NCI-H1105 (cell line): ENCODE data around the gene RASGRF1.
"Not testable (repeated sequence)": the region's sequence is repeated elsewhere in the genome, so short reads cannot be mapped to it uniquely, and the experiment has no call there.

ENCODE experiments used
- DNase-seq: peaks from one replicate; lab custom pipeline; 2025; lab: John Stamatoyannopoulos, UW

RASGRF1 gene

GRCh38 chr15:78931439-78932257 is 158.9 kb downstream of the RASGRF1 start:
- no peak for DNase-seq

DNA sequence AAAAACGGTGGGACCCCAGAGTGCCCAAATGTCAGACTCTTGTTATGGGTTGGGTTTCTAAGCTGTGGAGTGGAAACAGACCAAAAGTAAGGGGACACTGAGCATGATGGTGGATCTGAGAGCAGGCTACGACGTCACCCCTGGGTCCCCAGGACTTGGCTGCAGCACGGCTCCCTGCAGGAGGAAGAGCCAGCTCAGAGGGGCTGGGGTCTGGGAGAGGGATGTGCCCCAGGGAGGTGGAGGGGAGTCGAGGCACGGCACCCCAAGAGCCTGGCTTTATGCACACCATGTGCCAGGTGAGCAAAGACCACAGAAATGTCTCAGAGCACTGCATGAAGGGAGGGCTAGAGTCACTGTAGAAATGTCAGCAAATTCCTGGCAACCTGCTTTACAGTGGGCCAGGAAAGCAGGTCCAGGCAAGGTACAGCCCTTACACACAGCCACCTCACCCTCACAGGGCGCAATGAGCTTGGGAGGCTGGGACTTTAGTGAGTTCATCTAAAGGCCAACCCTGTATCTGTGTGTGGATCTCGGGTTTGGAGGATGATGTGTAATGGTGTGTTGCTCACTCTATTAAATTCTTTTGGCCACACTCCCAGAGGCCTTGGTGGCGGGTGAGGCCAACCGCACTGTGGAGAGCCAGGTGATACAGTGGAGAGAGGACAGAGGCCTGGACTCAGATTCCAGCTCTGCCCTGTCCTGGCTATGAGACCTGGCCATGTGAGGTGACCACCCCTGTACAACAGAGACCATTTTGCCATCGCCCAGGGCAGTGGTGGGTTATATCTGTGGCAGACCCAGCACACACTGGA is 159.8 kb downstream of the RASGRF1 start:
- no peak for DNase-seq

GRCh38 chr15:78929536-78930264 is 160.9 kb downstream of the RASGRF1 start:
- DNase-seq: no peak

DNA sequence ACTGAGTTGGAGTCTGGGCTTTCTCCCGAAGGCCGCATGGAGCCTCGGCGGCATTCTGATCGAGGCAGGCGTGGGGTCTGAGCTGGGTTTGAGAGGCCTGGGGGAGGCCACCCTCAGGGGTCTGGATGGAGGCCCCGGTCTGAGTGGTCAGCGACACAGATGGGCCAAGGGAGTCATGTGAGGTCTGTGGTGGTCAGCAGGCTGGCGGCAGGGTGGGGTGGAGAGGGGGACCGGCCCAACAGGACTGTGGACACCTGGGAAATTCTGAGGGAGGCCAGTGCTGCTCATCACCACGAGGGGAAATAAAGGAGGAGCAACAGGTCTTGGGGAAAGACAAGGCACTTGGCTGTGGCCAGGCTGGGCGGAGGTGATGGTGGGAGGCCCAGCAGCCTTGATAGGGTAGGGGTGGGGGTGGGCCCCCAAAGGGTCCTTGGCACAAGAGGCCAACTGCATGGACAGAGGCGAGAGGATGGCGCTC is 161.9 kb downstream of the RASGRF1 start:
- no peak for DNase-seq

DNA sequence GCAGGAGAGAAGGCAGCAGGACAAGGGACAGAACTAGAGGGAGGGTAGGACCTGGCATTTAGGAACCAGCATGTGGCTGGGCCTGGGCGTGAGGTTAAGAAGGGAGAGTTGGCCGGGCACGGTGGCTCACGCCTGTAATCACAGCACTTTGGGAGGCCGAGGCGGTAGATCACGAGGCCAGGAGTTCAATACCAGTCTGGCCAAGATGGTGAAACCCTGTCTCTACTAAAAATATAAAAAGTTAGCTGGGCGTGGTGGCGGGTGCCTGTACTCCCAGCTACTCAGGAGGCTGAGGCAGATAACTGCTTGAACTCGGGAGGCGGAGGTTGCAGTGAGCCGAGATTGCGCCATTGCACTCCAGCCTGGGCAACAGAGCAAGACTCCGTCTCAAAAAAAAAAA is 162.4 kb downstream of the RASGRF1 start:
- not testable (repeated sequence) for DNase-seq

DNA sequence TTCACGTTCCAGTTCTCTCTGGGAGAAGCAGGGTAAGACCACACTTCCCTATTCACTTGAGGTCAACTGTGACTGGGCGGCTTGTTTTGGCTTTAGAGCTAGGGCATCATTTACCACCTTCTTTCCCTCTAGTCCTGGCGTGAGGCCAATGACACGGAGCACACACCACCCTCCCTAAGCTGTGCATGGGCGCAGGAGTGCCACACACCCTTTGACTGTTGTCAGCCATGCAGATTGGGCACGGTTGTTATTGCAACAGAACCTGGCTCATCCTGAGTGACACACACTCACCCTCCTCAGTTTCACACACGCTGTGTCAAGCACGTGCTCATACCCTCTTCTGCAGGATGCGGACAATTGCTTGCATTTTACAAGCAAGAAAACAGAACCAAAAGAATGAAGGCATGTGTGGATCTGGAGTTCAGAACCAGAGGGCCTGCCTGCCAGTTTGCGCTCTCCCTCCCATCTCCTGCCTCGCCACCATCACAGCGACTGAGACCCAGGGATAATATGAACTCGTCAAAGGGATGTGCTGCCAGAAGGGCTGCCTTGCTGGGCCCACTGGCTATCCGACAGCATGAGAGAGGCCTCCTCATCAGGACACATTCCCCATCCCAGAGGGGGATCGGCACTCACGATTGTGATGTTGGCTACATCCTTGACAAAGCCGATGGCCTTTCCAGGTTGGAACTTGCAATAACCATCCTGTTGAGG is 163.3 kb downstream of the RASGRF1 start:
- no peak for DNase-seq

- no peak for DNase-seq
These were observed 164.4 kb downstream of the RASGRF1 start for GRCh38 chr15:78925956-78926743.

GRCh38 chr15:78925076-78925624 is 165.4 kb downstream of the RASGRF1 start:
- DNase-seq: no peak

DNA sequence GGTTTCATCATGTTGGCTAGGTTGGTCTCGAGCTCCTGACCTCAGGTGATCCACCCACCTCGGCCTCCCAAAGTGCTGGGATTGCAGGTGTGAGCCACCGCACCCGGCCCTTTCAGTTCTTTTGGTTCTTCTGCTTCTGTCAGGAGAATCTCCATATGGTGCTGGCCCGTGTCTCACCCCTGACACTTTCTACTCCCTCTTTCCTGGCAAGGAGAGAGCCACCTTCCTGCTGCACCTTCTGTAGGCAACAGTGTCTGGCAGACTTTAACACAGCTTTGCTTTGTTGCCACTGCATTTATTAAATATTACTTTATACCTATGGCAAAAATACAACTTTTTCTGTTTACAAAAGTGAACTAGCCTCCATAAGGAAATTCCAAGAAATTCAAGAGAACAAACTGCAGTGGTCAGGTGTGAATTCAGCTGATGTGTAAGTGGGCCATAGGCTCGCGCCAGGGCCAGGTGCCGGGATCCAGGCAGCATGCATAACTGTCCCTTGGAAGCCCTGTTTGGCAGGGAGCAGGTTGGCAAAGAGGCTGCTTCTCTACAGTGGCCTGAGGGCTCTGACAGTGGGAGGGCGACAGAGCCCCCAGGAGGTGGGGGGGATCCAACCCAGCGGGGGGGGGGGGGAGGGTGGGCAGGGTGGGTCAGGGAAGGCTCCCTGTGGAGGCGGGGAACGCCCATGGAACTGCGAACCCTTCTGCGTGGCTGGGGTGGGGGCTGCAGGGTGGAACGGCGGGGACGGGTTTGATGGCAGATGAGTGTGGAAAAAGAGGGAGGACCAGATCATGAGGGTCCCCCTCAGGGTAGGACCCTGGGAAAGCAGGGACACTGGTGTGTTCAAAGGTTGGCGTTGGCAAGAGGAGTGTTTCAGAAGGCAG is 166.9 kb downstream of the RASGRF1 start:
- no peak for DNase-seq

DNA sequence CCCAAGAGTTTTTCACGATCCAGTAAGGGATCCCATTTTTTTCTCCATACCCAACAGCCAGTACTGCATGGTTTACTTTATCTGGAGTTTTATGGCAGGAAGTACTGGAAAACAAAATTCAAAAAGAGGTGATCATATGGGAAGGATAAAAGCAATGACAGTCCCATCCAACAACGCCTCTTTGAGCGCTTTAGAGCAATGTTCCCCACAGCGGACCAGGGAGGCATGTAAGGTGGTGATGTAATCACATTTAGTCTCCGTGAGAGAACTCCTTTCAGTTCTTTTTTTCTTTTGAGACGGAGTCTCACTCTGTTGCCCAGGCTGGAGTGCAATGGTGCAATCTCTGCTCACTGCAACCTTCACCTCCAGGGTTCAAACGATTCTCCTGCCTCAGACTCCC is 167.6 kb downstream of the RASGRF1 start:
- no peak for DNase-seq

DNA sequence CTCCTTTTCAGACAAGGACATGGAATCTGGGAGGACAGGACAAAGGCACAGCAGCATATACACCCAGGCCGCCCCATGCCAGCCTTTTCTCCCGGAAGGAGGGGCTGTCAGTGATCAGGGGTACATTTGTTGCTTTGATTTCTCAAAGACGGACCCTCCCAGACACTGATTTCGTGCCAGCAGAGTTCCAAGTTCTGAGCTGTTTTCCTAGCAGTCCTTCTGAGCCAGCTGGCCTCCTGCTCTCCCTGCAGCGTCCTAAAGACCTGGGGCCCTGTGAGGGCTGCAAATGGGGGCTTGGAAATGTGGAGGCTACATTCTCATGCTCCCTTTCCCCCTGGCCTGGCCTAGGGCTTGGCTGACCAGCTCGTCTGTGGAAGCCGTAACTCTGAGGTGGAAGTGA is 168.1 kb downstream of the RASGRF1 start:
- no peak for DNase-seq

DNA sequence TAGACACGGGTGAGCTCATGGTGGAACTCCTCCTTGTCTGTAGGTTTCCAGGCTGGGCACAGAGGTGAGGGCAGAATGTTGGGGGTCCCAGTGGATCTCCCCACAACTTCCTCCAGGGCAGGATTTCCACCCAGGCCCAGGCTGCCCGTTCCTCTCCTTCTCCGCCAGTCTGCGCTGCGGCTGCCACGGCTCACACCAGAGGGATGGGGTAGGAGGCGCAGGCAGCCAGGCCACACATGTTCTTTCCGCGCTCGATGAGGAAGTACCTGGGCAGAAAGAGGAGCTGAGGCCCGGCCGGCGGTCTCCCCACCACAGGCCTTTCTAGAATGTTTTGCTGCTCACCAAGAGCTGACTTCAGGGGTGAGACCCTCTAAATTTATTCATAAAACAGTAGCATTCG is 168.6 kb downstream of the RASGRF1 start:
- DNase-seq: no peak

- no peak for DNase-seq
These were observed 169.1 kb downstream of the RASGRF1 start for GRCh38 chr15:78921517-78921916.

DNA sequence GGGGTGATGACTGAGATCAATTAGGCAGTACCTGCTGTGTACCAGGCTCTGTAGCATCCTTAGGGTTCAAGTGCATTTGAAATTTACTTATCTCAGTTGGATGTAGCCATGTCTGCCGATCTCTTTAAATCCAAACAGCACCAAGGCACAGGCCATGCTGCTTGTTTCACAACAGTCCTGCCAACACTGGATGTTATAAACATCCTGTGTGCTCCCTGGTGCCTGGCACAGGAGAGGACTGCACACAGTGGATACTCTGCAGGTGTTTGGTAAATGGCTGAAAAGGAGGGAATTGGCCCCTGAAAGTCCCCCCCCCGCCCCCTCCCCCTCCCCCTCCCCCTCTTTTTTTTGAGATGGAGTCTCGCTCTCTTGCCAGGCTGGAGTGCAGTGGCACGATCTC is 172.7 kb downstream of the RASGRF1 start:
- DNase-seq: no peak

DNA sequence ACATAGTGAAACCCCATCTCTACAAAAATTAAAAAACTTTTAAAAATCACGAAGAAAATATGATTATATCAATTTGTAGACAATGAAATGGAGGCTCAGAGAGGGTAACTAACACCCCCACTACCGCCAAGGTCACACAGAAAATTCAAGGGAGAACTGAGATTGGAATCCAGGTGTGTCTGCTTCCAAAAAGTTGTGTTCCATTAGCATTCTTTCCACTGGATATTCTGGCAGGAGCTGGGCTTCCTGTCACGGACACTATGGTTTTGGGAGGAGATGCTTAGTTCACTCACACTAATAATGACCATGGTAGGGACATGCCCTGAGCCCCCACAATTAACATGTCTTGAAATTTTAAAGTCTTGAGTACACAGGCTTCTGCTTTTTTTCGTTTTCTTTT is 174.5 kb downstream of the RASGRF1 start:
- DNase-seq: no peak

- no peak for DNase-seq
These were observed 175.1 kb downstream of the RASGRF1 start for GRCh38 chr15:78915341-78916087.

GRCh38 chr15:78914027-78914764 is 176.4 kb downstream of the RASGRF1 start:
- DNase-seq: no peak

DNA sequence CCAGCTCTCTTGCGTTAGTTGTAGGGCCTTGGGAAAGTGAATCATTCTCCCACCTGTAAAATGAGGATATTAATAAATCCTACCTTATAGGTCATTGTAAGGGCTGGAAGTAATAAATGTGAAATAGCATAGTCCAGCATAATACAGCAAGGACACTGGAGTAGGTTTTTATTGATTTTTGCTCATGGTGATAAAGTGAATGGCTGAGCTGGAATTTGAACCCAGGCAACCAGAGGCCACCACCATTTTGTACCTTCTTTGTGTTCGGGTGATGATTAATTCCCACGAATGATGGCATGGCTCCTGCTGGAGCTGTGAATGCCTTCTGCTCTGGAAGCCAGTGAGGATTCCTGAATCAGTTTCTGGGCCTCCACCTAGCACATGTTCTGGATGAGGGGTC is 177.6 kb downstream of the RASGRF1 start:
- no peak for DNase-seq
